HEK293T (cell line): ENCODE results near the gene ZNF525.

Experiments
- ARNT ChIP-seq: fragments of 450-650 bp; IDR thresholded peaks from 2 replicates; pipeline ENCODE4 v1.6.1; 2017; ENCODE audit warnings: mild to moderate bottlenecking
- BHLHE40 ChIP-seq: fragments of 450-650 bp; IDR thresholded peaks from 2 replicates; pipeline ENCODE4 v1.6.1; 2016; ENCODE audit warnings: mild to moderate bottlenecking, moderate library complexity, borderline replicate concordance
- FOXK2 ChIP-seq: fragments of 450-650 bp; IDR thresholded peaks from 2 replicates; pipeline ENCODE4 v1.6.1; 2016; ENCODE audit warnings: mild to moderate bottlenecking
- FOXM1 ChIP-seq: fragments of 450-650 bp; IDR thresholded peaks from 2 replicates; pipeline ENCODE4 v1.6.1; 2017; ENCODE audit warnings: mild to moderate bottlenecking, borderline replicate concordance
- SP1 ChIP-seq: fragments of 450-650 bp; IDR thresholded peaks from 2 replicates; pipeline ENCODE4 v1.6.1; 2017
- SUZ12 ChIP-seq: fragments of 450-650 bp; IDR thresholded peaks from 2 replicates; pipeline ENCODE4 v1.6.1; 2016; ENCODE audit warnings: mild to moderate bottlenecking
- TARDBP ChIP-seq: fragments of 450-650 bp; IDR thresholded peaks from 2 replicates; pipeline ENCODE4 v1.6.1; 2016
- ZNF384 ChIP-seq: fragments of 450-650 bp; IDR thresholded peaks from 2 replicates; pipeline ENCODE4 v1.6.1; 2016
- TF ChIP-seq, protein P1 (sequence below): fragments of 450-650 bp; IDR thresholded peaks from 2 replicates; pipeline ENCODE4 v1.6.1; 2016

DNA sequence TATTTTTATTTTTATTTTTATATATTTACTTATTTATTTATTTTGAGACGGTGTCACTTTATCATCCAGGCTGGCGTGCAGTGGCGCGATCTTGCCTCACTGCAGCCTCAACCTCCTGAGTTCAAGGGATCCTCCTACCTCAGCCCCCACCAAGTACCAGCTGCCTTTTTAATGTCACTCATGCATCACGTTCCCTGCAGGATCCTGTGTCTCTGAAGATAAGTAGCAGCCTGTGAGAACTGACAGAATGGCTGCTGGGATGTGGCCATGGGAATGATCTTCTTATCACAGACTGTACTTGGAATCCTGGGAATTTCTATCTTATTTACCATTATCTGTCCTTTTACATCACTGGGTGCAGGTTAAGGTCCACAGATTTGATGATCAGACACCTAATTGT, 57.0 kb downstream of the ZNF525 start:
- TF ChIP-seq SUZ12 (no peak), SP1 (no peak), TARDBP (no peak), ZNF384 (no peak), FOXM1 (no peak), BHLHE40 (no peak), ARNT (no peak), FOXK2 (no peak)
- TF ChIP-seq, protein P1, sequence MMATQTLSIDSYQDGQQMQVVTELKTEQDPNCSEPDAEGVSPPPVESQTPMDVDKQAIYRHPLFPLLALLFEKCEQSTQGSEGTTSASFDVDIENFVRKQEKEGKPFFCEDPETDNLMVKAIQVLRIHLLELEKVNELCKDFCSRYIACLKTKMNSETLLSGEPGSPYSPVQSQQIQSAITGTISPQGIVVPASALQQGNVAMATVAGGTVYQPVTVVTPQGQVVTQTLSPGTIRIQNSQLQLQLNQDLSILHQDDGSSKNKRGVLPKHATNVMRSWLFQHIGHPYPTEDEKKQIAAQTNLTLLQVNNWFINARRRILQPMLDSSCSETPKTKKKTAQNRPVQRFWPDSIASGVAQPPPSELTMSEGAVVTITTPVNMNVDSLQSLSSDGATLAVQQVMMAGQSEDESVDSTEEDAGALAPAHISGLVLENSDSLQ, result no peak
